Measurements from ENCODE around the gene KRTAP5-10.
"Not testable (repeated sequence)": the region's sequence is repeated elsewhere in the genome, so short reads cannot be mapped to it uniquely, and the experiment has no call there.

The KRTAP5-10 gene

GRCh38 chr11:71542879-71543777 is 22.2 kb upstream of the KRTAP5-10 start:
- no peak for DNase-seq

- DNase-seq = no peak
Observed at GRCh38 chr11:71543866-71544265, 21.5 kb upstream of the KRTAP5-10 start.

GRCh38 chr11:71544525-71545214 is 20.7 kb upstream of the KRTAP5-10 start:
- no peak for DNase-seq

GRCh38 chr11:71545405-71545966 is 19.9 kb upstream of the KRTAP5-10 start:
- no peak for DNase-seq

GRCh38 chr11:71548120-71548519 is 17.2 kb upstream of the KRTAP5-10 start, which contains the start of gene KRTAP5-9:
TSS of gene KRTAP5-9 (plus strand) at chr11:71548420. CDS start at chr11:71548658, 238 bp downstream.
- DNase-seq = no peak

- no peak for DNase-seq
Observed at GRCh38 chr11:71548716-71549151, 16.6 kb upstream of the KRTAP5-10 start.

GRCh38 chr11:71551711-71552110 is 13.7 kb upstream of the KRTAP5-10 start:
- no peak for DNase-seq

- DNase-seq = no peak
Observed at GRCh38 chr11:71554996-71555395, 10.4 kb upstream of the KRTAP5-10 start.

- DNase-seq = no peak
Observed at GRCh38 chr11:71555508-71555907, 9.9 kb upstream of the KRTAP5-10 start.

GRCh38 chr11:71556018-71556417 is 9.3 kb upstream of the KRTAP5-10 start:
- no peak for DNase-seq

- DNase-seq = no peak
Observed at GRCh38 chr11:71557257-71557656, 8.1 kb upstream of the KRTAP5-10 start.

- DNase-seq = no peak
Observed at GRCh38 chr11:71558996-71559395, 6.4 kb upstream of the KRTAP5-10 start.

GRCh38 chr11:71562120-71562519 is 3.2 kb upstream of the KRTAP5-10 start:
- DNase-seq = no peak

- DNase-seq = no peak
Observed at GRCh38 chr11:71563406-71563805, 2.0 kb upstream of the KRTAP5-10 start.

- DNase-seq = no peak
Observed at GRCh38 chr11:71564430-71564829, 933 bp upstream of the KRTAP5-10 start.

- no peak for DNase-seq
Observed at GRCh38 chr11:71566081-71566620, 788 bp downstream of the KRTAP5-10 start.

GRCh38 chr11:71566626-71567599 is 1.6 kb downstream of the KRTAP5-10 start:
- DNase-seq = not testable (repeated sequence)

GRCh38 chr11:71567633-71568032 is 2.3 kb downstream of the KRTAP5-10 start:
- not testable (repeated sequence) for DNase-seq

GRCh38 chr11:71568704-71569349 is 3.5 kb downstream of the KRTAP5-10 start:
- DNase-seq = no peak

- not testable (repeated sequence) for DNase-seq
Observed at GRCh38 chr11:71571101-71571850, 5.9 kb downstream of the KRTAP5-10 start.

GRCh38 chr11:71572811-71573210 is 7.4 kb downstream of the KRTAP5-10 start:
- DNase-seq = no peak

All from NCI-H510A treated with DMSO at 0.1 percent for 48 hours (cell line).